Adrenal gland (tissue), 12 donors: ENCODE results near the gene TRABD. TPM values are rescaled to one million over a fixed set of nuclear protein-coding genes. Genes with fewer than 3 reads are reported as not detected.

Experiments used
- DNase-seq, 7 donors: peaks; one replicate each; pipeline ENCODE4 v3.0.0-alpha.2; 2019 to 2020
- H3K27ac ChIP-seq, 5 donors: fragments of 200-600 bp; sonication (generic) in 4 of 5; 1 replicate in 3 of 5; 2 replicates in 2 of 5; pipeline versions ENCODE4 v1.5.1 to v1.8.0; 2016 to 2020; ENCODE audit warnings: mild to moderate bottlenecking in 1 of 5
- H3K27me3 ChIP-seq: fragments of 200-600 bp; 2 replicates; pipeline ENCODE4 v1.8.0; 2021
- H3K36me3 ChIP-seq, 2 donors: fragments of 200-600 bp; replicated peaks in 1 of 2; 1 replicate in 1 of 2; 2 replicates in 1 of 2; pipeline versions ENCODE4 v1.5.1 to v1.8.0; 2018 to 2022
- H3K4me1 ChIP-seq, 2 donors: fragments of 200-600 bp; replicated peaks in 1 of 2; 1 replicate in 1 of 2; 2 replicates in 1 of 2; pipeline versions ENCODE4 v1.5.1 to v1.8.0; 2018 to 2021
- H3K4me3 ChIP-seq, 4 donors: fragments of 200-600 bp; sonication (generic) in 3 of 4; one replicate each; pipeline ENCODE4 v1.5.1; 2016 to 2018
- H3K9me3 ChIP-seq, 3 donors: fragments of 200-600 bp; sonication (generic) in 1 of 3; replicated peaks in 1 of 3; 1 replicate in 2 of 3; 2 replicates in 1 of 3; pipeline versions ENCODE4 v1.5.1 to v1.8.0; 2016 to 2021
- POLR2A ChIP-seq, 2 donors: fragments of 450-650 bp; IDR thresholded peaks; one replicate each; pipeline ENCODE4 v1.6.1; 2017; ENCODE audit warnings: antibody characterized with exemption in 2 of 2, mild to moderate bottlenecking in 2 of 2, moderate library complexity in 1 of 2
- WGBS, 4 donors: extraction: QIAGEN DNeasy Blood & Tissue Kit in 2 of 4; methylation state at CpG; one replicate each; pipeline versions ENCODE4 v1.1.5 to v1.1.7; 2013 to 2017; 5-methylcytosine and 5-hydroxymethylcytosine counted together
- intact Hi-C, 2 donors: fragments of 100-400 bp; cut with DNase I; formaldehyde crosslinking; loops; one replicate each; pipeline versions ENCODE4 v1.14.1 to v1.15.0; 2022 to 2023
- polyA plus RNA-seq, 3 donors: library from polyadenylated mRNA; stranded (reverse); fragments of 200-250 nt in 2 of 3; fragments of 350-450 nt in 1 of 3; fragmentation: Illumina TruSeq in 1 of 3; extraction: RNeasy Lipid Tissue Mini Kit (QIAGEN cat#74804) in 1 of 3; gene quantifications; one replicate each; pipeline ENCODE4 v1.2.3, GENCODE V29; 2013 to 2014
- total RNA-seq, 9 donors: library from RNA; depleted of rRNA in 4 of 9; stranded (reverse); fragments of >200 nt in 4 of 9; fragments of 120-200 nt in 1 of 9; fragmentation: NEBNext Ultra II Directional in 1 of 9; extraction: Animal tissue kit (Norgen Biotek cat#: 25700) in 1 of 9; gene quantifications; one replicate each; pipeline versions ENCODE4 v1.1.0 to v1.2.4, GENCODE V29; 2013 to 2023
- TF ChIP-seq, protein P1 (sequence below), 6 experiments: fragments of 450-650 bp in 4 of 6; fragments of 200-600 bp in 2 of 6; sonication (generic) in 1 of 6; IDR thresholded peaks; 1 replicate in 5 of 6; 2 replicates in 1 of 6; pipeline versions ENCODE4 v1.5.1 to v1.8.0; 2016 to 2021; ENCODE audit warnings: antibody characterized with exemption in 6 of 6, mild to moderate bottlenecking in 2 of 6, moderate library complexity in 1 of 6
- donor health status: healthy with polysubstance abuse.
- donor health status: Bipolar disorder and iron deficiency.
- donor health status: DM: yes; HTN: yes; CAD: no.
- donor health status: DM: no; HTN: no; CAD: no.
- donor health status: DM: no; HTN: no; CAD: no.
- donor health status: DM: yes; HTN: yes; CAD: no.

Gene TRABD
- total and polyA plus RNA-seq, 12 donors: 3.0 to 79.0 (median 28.9) TPM

- Histone ChIP-seq H3K4me1 (peaks cover 0 to 9% of the 10 kb centered on the region in 2 donors), H3K27ac (peak overlapping the region in 1 of 5 donors; percentile 14), H3K27me3 (no peaks in the 10 kb centered on the region), H3K4me3 (no peak overlapping the region), H3K36me3 (peaks cover 0 to 71% of the 10 kb centered on the region in 2 donors), H3K9me3 (no peaks in the 10 kb centered on the region)
- 45 to 58% (median 56%) methylated on average over 19 to 20 of the region's 20 CpGs for WGBS, 4 donors
- peak; percentile 61 to 92 (median 80) for DNase-seq
- intact Hi-C loops: loop anchor here (2.0 to 5.0 kb wide), 2 partner anchors 58 to 63 kb away; no protein-coding TSS in a partner anchor
- TF ChIP-seq, protein P1, sequence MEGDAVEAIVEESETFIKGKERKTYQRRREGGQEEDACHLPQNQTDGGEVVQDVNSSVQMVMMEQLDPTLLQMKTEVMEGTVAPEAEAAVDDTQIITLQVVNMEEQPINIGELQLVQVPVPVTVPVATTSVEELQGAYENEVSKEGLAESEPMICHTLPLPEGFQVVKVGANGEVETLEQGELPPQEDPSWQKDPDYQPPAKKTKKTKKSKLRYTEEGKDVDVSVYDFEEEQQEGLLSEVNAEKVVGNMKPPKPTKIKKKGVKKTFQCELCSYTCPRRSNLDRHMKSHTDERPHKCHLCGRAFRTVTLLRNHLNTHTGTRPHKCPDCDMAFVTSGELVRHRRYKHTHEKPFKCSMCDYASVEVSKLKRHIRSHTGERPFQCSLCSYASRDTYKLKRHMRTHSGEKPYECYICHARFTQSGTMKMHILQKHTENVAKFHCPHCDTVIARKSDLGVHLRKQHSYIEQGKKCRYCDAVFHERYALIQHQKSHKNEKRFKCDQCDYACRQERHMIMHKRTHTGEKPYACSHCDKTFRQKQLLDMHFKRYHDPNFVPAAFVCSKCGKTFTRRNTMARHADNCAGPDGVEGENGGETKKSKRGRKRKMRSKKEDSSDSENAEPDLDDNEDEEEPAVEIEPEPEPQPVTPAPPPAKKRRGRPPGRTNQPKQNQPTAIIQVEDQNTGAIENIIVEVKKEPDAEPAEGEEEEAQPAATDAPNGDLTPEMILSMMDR (IDR thresholded peaks at IDR 0.05): peak; percentile 74 to 88 (median 84)
- TF ChIP-seq POLR2A (IDR thresholded peaks at IDR 0.05): no peak
Measured at GRCh38 chr22:50209893-50210292, 24.2 kb downstream of the TRABD start.

DNA sequence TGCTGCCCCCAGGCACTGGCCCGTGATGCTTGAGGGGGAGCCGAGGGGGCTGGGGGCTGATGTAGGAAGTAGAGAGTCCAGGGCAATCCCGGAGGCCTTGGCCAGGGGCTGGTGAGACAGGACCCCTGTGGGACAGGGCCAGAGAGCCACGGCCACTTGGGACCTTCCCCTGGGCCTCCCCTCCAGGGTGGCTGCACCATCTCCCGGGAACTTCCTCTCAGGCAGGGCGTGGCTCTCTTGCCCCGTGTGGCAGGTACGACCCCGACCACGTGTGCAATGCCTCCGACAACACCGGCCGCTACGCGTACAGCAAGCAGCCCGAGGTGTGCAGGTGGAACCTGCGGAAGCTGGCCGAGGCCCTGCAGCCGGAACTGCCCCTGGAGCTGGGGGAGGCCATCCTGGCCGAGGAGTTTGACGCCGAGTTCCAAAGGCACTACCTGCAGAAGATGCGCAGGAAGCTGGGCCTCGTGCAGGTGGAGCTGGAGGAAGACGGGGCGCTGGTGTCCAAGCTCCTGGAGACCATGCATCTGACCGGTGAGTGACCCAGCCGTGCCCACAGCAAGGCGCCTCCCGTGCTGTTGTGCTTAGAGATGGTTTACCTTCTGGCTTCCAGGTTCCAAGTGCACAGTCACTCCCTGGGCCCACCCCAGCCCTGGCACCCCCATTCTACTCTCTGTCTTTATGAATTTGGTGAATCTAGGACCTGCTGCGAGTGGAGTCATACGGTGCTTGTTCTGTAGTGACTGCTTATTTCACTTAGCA, 24.8 kb downstream of the TRABD start:
- H3K4me1 ChIP-seq: peaks cover 0 to 9% of the 10 kb centered on the region in 2 donors
- TF ChIP-seq POLR2A (IDR thresholded peaks at IDR 0.05): no peak
- TF ChIP-seq, protein P1 (IDR thresholded peaks at IDR 0.05): no peak
- WGBS, 4 donors: 82 to 99% (median 85%) methylated on average over 9 to 32 of the region's 32 CpGs
- no peak overlapping the region for H3K27ac ChIP-seq
- H3K36me3 ChIP-seq: peaks cover 0 to 74% of the 10 kb centered on the region in 2 donors
- DNase-seq: peak in 1 of 7 donors; percentile 39
- H3K4me3 ChIP-seq: no peak overlapping the region
- no peaks in the 10 kb centered on the region for H3K27me3 ChIP-seq
- intact Hi-C loops: loop anchor here in 1 of 2 donors (2.0 kb wide), 1 partner anchor 64 kb away; no protein-coding TSS in a partner anchor
- no peaks in the 10 kb centered on the region for H3K9me3 ChIP-seq

GRCh38 chr22:50211147-50211546, 25.4 kb downstream of the TRABD start:
- Histone ChIP-seq H3K9me3 (no peaks in the 10 kb centered on the region), H3K4me3 (no peak overlapping the region), H3K4me1 (peaks cover 0 to 9% of the 10 kb centered on the region in 2 donors), H3K36me3 (peaks cover 0 to 79% of the 10 kb centered on the region in 2 donors), H3K27me3 (no peaks in the 10 kb centered on the region), H3K27ac (no peak overlapping the region)
- TF ChIP-seq, protein P1 (IDR thresholded peaks at IDR 0.05): no peak
- TF ChIP-seq POLR2A (IDR thresholded peaks at IDR 0.05): no peak
- intact Hi-C loops: loop anchor here in 1 of 2 donors (2.0 kb wide), 1 partner anchor 64 kb away; no protein-coding TSS in a partner anchor
- no peak for DNase-seq
- 81 to 88% (median 85%) methylated on average over 14 of the region's 14 CpGs for WGBS, 4 donors

GRCh38 chr22:50213263-50213662, 27.6 kb downstream of the TRABD start:
- DNase-seq: no peak
- TF ChIP-seq, protein P1 (IDR thresholded peaks at IDR 0.05): no peak
- TF ChIP-seq POLR2A (IDR thresholded peaks at IDR 0.05): no peak
- intact Hi-C loops: no loop called here
- WGBS, 4 donors: 96 to 98% (median 97%) methylated on average over 9 of the region's 9 CpGs
- peaks cover 0 to 82% of the 10 kb centered on the region in 2 donors for H3K36me3 ChIP-seq
- H3K4me1 ChIP-seq: peaks cover 0 to 9% of the 10 kb centered on the region in 2 donors
- H3K27me3 ChIP-seq: no peaks in the 10 kb centered on the region
- no peaks in the 10 kb centered on the region for H3K9me3 ChIP-seq
- H3K4me3 ChIP-seq: no peak overlapping the region
- H3K27ac ChIP-seq: no peak overlapping the region
